Measurements from ENCODE around the gene VARS1. TPM values are rescaled to one million over a fixed set of nuclear protein-coding genes. Genes with fewer than 3 reads are reported as not detected.
A peak's percentile ranks its signal among the peaks of the same experiment; 100 is the strongest.

Gene VARS1
- total RNA-seq, 1 donor from 2014 or later, result 104 TPM

- TF ChIP-seq, protein P1, sequence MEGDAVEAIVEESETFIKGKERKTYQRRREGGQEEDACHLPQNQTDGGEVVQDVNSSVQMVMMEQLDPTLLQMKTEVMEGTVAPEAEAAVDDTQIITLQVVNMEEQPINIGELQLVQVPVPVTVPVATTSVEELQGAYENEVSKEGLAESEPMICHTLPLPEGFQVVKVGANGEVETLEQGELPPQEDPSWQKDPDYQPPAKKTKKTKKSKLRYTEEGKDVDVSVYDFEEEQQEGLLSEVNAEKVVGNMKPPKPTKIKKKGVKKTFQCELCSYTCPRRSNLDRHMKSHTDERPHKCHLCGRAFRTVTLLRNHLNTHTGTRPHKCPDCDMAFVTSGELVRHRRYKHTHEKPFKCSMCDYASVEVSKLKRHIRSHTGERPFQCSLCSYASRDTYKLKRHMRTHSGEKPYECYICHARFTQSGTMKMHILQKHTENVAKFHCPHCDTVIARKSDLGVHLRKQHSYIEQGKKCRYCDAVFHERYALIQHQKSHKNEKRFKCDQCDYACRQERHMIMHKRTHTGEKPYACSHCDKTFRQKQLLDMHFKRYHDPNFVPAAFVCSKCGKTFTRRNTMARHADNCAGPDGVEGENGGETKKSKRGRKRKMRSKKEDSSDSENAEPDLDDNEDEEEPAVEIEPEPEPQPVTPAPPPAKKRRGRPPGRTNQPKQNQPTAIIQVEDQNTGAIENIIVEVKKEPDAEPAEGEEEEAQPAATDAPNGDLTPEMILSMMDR (conservative IDR thresholded peaks at IDR 0.05), result no peak
- H3K36me3 Mint-ChIP-seq, result peaks cover 4% of the 10 kb centered on the region
- H3K9me3 Mint-ChIP-seq, result no peaks in the 10 kb centered on the region
- peaks cover 11% of the 10 kb centered on the region for H3K4me1 Mint-ChIP-seq (ENCODE audit: unreplicated experiment)
- no peak overlapping the region for H3K4me3 Mint-ChIP-seq
- H3K27ac Mint-ChIP-seq, result no peak overlapping the region
- no peak for DNase-seq (ENCODE audit: extremely low spot score, unreplicated experiment)
- H3K27me3 Mint-ChIP-seq, result no peaks in the 10 kb centered on the region
Observed at GRCh38 chr6:31779908-31780307, 15.6 kb downstream of the VARS1 start.

DNA sequence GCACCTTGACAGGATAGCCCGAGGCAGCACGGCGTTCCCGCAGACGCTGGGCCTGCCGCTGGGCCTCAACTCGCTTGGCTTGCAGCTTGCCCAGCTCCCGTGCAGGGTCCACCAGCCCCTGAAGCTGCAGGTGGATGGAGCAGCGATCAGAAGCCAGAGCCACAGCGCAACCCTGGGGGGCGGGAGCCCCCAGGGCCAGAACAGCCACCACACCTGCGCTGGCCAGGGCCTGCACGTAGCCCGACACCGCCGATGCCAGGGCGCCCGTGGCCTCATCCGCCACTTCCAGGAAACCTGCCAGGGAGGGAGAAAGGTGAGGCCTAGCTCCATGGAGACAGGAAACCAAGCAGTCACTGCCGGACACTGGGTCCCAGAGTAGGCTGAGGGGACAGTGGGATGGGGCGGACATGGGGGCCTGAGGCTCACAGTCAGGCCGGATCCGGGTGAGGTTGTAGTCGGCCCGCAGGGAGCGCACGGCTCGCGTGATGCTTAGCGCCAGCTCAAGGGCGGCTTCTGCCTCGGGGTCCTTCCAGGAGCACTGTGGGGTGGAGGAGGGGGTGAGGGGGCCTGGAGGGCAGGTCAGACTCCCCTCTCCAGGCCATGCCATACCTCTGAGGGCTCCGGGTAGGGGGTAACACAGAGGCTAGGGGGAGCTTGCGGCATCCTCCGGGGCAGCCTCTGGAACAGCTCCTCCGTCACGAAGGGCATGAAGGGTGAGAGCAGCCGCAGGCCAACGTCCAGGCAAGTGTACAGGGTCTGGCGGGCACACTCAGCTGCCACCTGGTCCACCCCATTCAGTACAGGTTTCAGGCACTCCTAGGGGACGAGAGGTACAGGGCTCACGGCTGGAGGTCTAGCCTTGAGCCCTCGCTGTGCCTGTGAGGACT, 16.3 kb downstream of the VARS1 start:
- DNase-seq (ENCODE audit: extremely low spot score, unreplicated experiment), result no peak
- H3K36me3 Mint-ChIP-seq, result peaks cover 4% of the 10 kb centered on the region
- no peaks in the 10 kb centered on the region for H3K9me3 Mint-ChIP-seq
- TF ChIP-seq, protein P1 (conservative IDR thresholded peaks at IDR 0.05), result no peak
- no peak overlapping the region for H3K4me3 Mint-ChIP-seq
- peaks cover 11% of the 10 kb centered on the region for H3K4me1 Mint-ChIP-seq (ENCODE audit: unreplicated experiment)
- no peak overlapping the region for H3K27ac Mint-ChIP-seq
- H3K27me3 Mint-ChIP-seq, result no peaks in the 10 kb centered on the region

DNA sequence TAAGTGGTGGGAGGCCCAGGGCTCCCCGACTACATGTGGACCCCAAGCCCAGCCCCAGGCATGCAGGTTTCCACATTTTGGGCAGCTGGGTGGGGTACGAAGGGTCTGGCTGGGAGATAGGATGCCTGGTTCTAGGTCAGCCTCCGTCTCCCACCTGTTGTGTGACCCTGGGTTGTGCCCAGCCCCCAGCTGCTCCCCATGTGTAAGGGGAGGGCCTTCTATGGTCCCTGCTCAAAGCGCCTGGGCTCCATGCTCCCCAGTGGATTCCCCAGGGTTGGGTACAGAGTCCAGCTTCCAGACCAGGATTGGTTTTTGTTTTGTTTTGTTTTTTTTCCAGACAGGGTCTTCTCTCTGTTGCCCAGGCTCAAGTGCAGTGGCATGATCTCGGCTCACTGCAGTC, 17.4 kb downstream of the VARS1 start:
- Mint-ChIP-seq H3K27ac (peak overlapping the region; percentile 56), H3K9me3 (no peaks in the 10 kb centered on the region), H3K4me1 (ENCODE audit: unreplicated experiment) (peaks cover 11% of the 10 kb centered on the region), H3K36me3 (peaks cover 4% of the 10 kb centered on the region), H3K4me3 (no peak overlapping the region), H3K27me3 (no peaks in the 10 kb centered on the region)
- TF ChIP-seq, protein P1 (conservative IDR thresholded peaks at IDR 0.05), result no peak
- DNase-seq (ENCODE audit: extremely low spot score, unreplicated experiment), result no peak

GRCh38 chr6:31777667-31778050, 17.9 kb downstream of the VARS1 start:
- H3K4me1 Mint-ChIP-seq (ENCODE audit: unreplicated experiment), result peaks cover 11% of the 10 kb centered on the region
- peak overlapping the region; percentile 56 for H3K27ac Mint-ChIP-seq
- DNase-seq (ENCODE audit: extremely low spot score, unreplicated experiment), result no peak
- H3K9me3 Mint-ChIP-seq, result no peaks in the 10 kb centered on the region
- TF ChIP-seq, protein P1 (conservative IDR thresholded peaks at IDR 0.05), result no peak
- H3K4me3 Mint-ChIP-seq, result no peak overlapping the region
- no peaks in the 10 kb centered on the region for H3K27me3 Mint-ChIP-seq
- peaks cover under 1% of the 10 kb centered on the region for H3K36me3 Mint-ChIP-seq

DNA sequence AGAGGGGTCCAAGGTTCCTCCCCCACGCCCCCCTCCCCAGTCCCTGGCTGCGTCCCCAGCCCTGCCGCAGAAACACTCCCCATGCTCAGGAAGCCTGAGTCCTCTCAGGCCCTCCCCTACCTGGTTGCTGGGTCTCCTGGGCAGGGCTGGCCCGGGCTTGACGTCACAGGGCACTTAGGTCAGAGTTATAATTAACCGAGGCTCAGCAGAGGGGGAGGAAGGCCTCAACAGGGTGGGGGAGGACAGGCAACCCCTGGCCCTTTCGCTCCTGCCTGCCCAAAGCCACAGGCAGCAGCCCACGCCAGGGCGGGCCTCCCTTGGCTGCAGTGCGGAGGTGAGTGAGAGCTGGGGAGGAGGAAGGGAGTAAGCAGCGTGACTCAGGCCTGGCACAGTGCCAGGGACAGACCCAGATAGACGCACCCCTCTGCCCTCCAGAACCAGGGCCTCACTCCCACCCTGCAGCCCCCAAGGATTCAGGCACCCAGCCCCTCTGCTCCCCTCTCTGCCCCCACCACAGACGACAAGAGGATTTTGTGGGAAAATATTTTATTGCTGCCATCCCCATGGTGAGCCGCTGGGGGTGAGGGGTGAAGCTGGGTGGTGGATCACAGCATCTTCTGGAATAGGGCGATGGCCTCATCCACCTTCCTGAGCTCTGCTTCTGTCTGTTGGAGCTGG, 18.4 kb downstream of the VARS1 start, which contains the start of gene VWA7:
TSS of gene VWA7 (minus strand) at position 340 of the 678 bp plus-strand sequence. CDS start 549 bp downstream, outside the sequence.
- Mint-ChIP-seq H3K36me3 (no peaks in the 10 kb centered on the region), H3K9me3 (no peaks in the 10 kb centered on the region), H3K27ac (peak within 1 kb of the TSS; percentile 56), H3K4me1 (ENCODE audit: unreplicated experiment) (peaks cover 11% of the 10 kb centered on the region), H3K27me3 (no peaks in the 10 kb centered on the region), H3K4me3 (peak within 1 kb of the TSS; percentile 36)
- TF ChIP-seq, protein P1 (conservative IDR thresholded peaks at IDR 0.05), result no peak
- DNase-seq (ENCODE audit: extremely low spot score, unreplicated experiment), result no peak
